ENCODE data around the gene LYRM4. TPM values are rescaled to one million over a fixed set of nuclear protein-coding genes. Genes with fewer than 3 reads are reported as not detected.

LYRM4 gene
- total RNA-seq, 1 experiment from 2014 or later: 44.3 TPM

DNA sequence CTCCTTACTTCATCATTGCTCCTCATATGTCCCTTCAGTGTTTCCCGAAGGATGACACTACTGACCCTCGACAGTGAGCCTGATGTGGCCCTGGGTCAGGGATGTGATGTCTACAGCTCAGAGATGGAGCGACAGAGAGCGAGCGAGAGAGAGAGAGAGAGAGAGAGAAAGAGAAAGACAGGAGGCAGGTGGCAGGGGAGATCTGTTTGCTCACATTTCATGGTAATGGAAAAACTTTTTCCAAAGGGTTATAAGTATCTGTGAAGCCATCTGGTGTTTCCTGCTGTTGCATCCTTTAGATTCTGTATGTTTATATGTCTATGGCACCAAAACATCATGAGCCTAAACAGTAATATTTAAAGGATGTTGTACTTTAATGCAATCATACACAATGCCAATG, 98.4 kb downstream of the LYRM4 start:
- no peaks in the 10 kb centered on the region for H3K27me3 ChIP-seq (ENCODE audit: insufficient read depth, low read length)
- H2BK12ac ChIP-seq (ENCODE audit: insufficient read length, low read depth, low read length): no peak overlapping the region
- no peaks in the 10 kb centered on the region for H3K4me1 ChIP-seq (ENCODE audit: insufficient read depth, low read length)
- H3K79me2 ChIP-seq (ENCODE audit: insufficient read depth, low read length): no peaks in the 10 kb centered on the region
- no peaks in the 10 kb centered on the region for H3K9me3 ChIP-seq (ENCODE audit: control insufficient read depth, low read depth, low read length)
- no peak overlapping the region for H3K18ac ChIP-seq (ENCODE audit: insufficient read length, low read depth, low read length)
- H4K5ac ChIP-seq (ENCODE audit: insufficient read length, low read depth, low read length): no peak overlapping the region
- DNase-seq: no peak
- Mint-ChIP-seq H3K27ac (no peak overlapping the region), H3K4me1 (peaks cover 7 to 14% of the 10 kb centered on the region in 2 experiments), H3K36me3 (ENCODE audit: insufficient read depth in 1 of 3, low read depth in 3 of 3) (no peaks in the 10 kb centered on the region; a peak in 1 of 7 replicates), H3K9me3 (no peaks in the 10 kb centered on the region), H3K4me3 (no peak overlapping the region), H3K27me3 (ENCODE audit: low read depth) (no peaks in the 10 kb centered on the region)
- no peak overlapping the region for H2AK5ac ChIP-seq (ENCODE audit: insufficient read length, low read length)
- no peak overlapping the region for H3K4ac ChIP-seq (ENCODE audit: low read depth, low read length)
- H2BK15ac ChIP-seq (ENCODE audit: low read depth, low read length): no peak overlapping the region
- no peak overlapping the region for H3K4me2 ChIP-seq (ENCODE audit: insufficient read depth, insufficient read length, low read length)
- no peak overlapping the region for H3T11ph ChIP-seq (ENCODE audit: low read length)
- WGBS (ENCODE audit: extremely low coverage, insufficient read length, low lambda C conversion rate): no CpG with 5 or more reads among the region's 5 CpGs
- H4K20me1 ChIP-seq (ENCODE audit: control insufficient read depth, insufficient read depth, insufficient read length): no peaks in the 10 kb centered on the region
- H3K56ac ChIP-seq (ENCODE audit: insufficient read length, low read depth, low read length): no peak overlapping the region
- no peak overlapping the region for H3K14ac ChIP-seq (ENCODE audit: insufficient read depth, low read length)
- no peak overlapping the region for H2AFZ ChIP-seq (ENCODE audit: low read length)
- no peak overlapping the region for H3K27ac ChIP-seq (ENCODE audit: insufficient read length, low read depth, low read length)
- H2BK120ac ChIP-seq (ENCODE audit: low read depth, low read length, poor library complexity, severe bottlenecking): no peak overlapping the region
- H2BK20ac ChIP-seq (ENCODE audit: low read depth, low read length, poor library complexity, severe bottlenecking): no peak overlapping the region
- H3K23ac ChIP-seq (ENCODE audit: insufficient read length, low read depth, low read length): no peak overlapping the region
- H3K9ac ChIP-seq (ENCODE audit: extremely low read depth, insufficient read length, low read length): no peak overlapping the region
- TF ChIP-seq, protein P1, sequence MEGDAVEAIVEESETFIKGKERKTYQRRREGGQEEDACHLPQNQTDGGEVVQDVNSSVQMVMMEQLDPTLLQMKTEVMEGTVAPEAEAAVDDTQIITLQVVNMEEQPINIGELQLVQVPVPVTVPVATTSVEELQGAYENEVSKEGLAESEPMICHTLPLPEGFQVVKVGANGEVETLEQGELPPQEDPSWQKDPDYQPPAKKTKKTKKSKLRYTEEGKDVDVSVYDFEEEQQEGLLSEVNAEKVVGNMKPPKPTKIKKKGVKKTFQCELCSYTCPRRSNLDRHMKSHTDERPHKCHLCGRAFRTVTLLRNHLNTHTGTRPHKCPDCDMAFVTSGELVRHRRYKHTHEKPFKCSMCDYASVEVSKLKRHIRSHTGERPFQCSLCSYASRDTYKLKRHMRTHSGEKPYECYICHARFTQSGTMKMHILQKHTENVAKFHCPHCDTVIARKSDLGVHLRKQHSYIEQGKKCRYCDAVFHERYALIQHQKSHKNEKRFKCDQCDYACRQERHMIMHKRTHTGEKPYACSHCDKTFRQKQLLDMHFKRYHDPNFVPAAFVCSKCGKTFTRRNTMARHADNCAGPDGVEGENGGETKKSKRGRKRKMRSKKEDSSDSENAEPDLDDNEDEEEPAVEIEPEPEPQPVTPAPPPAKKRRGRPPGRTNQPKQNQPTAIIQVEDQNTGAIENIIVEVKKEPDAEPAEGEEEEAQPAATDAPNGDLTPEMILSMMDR (conservative IDR thresholded peaks at IDR 0.05): no peak
- no peak overlapping the region for H2BK5ac ChIP-seq (ENCODE audit: insufficient read length, low read length)
- H3K79me1 ChIP-seq (ENCODE audit: insufficient read depth, low read depth, low read length, poor library complexity, severe bottlenecking): no peaks in the 10 kb centered on the region
- no peaks in the 10 kb centered on the region for H3K23me2 ChIP-seq (ENCODE audit: insufficient read length, low read depth, low read length, poor library complexity, severe bottlenecking)
- H4K91ac ChIP-seq (ENCODE audit: insufficient read length, low read depth, low read length): no peak overlapping the region
- H4K8ac ChIP-seq (replicated peaks; ENCODE audit: insufficient read length, low read depth, low read length): no peak overlapping the region

All from H9 (cell line).